Measurements from ENCODE around the gene KHNYN. TPM values are rescaled to one million over a fixed set of nuclear protein-coding genes. Genes with fewer than 3 reads are reported as not detected.

KHNYN gene
- total and polyA plus RNA-seq, 2 of the 8 experiments (the other 6 are each of a cell fraction or from before 2014, with no cell fraction given) = 7.6 to 22.3 TPM

DNA sequence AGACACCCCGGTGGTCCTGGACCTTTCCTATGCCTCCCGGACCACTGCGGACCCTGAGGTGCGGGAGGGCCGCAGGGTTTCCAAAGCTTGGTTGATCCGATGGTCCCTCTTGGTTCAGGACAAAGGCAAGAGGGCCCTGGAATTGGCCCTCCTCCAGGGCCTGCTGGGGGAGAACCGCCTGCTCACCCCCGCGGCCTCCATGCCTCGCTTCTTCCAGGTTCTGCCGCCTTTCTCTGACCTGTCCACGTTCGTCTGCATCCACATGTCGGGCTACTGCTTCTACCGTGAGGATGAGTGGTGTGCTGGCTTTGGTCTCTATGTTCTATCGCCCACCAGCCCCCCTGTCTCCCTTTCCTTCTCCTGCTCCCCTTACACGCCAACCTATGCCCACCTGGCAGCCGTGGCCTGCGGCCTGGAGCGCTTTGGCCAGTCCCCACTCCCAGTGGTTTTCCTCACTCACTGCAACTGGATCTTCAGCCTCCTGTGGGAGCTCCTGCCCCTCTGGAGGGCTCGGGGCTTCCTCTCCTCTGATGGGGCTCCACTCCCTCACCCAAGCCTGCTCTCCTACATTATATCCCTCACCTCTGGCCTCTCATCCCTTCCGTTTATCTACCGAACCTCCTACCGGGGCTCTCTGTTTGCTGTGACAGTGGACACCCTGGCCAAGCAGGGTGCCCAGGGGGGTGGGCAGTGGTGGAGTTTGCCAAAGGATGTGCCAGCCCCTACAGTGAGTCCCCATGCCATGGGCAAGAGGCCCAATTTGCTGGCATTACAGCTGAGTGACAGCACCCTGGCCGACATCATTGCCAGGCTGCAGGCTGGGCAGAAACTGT lies 14.1 kb upstream of the KHNYN start (continued):
- TF ChIP-seq, protein P1, sequence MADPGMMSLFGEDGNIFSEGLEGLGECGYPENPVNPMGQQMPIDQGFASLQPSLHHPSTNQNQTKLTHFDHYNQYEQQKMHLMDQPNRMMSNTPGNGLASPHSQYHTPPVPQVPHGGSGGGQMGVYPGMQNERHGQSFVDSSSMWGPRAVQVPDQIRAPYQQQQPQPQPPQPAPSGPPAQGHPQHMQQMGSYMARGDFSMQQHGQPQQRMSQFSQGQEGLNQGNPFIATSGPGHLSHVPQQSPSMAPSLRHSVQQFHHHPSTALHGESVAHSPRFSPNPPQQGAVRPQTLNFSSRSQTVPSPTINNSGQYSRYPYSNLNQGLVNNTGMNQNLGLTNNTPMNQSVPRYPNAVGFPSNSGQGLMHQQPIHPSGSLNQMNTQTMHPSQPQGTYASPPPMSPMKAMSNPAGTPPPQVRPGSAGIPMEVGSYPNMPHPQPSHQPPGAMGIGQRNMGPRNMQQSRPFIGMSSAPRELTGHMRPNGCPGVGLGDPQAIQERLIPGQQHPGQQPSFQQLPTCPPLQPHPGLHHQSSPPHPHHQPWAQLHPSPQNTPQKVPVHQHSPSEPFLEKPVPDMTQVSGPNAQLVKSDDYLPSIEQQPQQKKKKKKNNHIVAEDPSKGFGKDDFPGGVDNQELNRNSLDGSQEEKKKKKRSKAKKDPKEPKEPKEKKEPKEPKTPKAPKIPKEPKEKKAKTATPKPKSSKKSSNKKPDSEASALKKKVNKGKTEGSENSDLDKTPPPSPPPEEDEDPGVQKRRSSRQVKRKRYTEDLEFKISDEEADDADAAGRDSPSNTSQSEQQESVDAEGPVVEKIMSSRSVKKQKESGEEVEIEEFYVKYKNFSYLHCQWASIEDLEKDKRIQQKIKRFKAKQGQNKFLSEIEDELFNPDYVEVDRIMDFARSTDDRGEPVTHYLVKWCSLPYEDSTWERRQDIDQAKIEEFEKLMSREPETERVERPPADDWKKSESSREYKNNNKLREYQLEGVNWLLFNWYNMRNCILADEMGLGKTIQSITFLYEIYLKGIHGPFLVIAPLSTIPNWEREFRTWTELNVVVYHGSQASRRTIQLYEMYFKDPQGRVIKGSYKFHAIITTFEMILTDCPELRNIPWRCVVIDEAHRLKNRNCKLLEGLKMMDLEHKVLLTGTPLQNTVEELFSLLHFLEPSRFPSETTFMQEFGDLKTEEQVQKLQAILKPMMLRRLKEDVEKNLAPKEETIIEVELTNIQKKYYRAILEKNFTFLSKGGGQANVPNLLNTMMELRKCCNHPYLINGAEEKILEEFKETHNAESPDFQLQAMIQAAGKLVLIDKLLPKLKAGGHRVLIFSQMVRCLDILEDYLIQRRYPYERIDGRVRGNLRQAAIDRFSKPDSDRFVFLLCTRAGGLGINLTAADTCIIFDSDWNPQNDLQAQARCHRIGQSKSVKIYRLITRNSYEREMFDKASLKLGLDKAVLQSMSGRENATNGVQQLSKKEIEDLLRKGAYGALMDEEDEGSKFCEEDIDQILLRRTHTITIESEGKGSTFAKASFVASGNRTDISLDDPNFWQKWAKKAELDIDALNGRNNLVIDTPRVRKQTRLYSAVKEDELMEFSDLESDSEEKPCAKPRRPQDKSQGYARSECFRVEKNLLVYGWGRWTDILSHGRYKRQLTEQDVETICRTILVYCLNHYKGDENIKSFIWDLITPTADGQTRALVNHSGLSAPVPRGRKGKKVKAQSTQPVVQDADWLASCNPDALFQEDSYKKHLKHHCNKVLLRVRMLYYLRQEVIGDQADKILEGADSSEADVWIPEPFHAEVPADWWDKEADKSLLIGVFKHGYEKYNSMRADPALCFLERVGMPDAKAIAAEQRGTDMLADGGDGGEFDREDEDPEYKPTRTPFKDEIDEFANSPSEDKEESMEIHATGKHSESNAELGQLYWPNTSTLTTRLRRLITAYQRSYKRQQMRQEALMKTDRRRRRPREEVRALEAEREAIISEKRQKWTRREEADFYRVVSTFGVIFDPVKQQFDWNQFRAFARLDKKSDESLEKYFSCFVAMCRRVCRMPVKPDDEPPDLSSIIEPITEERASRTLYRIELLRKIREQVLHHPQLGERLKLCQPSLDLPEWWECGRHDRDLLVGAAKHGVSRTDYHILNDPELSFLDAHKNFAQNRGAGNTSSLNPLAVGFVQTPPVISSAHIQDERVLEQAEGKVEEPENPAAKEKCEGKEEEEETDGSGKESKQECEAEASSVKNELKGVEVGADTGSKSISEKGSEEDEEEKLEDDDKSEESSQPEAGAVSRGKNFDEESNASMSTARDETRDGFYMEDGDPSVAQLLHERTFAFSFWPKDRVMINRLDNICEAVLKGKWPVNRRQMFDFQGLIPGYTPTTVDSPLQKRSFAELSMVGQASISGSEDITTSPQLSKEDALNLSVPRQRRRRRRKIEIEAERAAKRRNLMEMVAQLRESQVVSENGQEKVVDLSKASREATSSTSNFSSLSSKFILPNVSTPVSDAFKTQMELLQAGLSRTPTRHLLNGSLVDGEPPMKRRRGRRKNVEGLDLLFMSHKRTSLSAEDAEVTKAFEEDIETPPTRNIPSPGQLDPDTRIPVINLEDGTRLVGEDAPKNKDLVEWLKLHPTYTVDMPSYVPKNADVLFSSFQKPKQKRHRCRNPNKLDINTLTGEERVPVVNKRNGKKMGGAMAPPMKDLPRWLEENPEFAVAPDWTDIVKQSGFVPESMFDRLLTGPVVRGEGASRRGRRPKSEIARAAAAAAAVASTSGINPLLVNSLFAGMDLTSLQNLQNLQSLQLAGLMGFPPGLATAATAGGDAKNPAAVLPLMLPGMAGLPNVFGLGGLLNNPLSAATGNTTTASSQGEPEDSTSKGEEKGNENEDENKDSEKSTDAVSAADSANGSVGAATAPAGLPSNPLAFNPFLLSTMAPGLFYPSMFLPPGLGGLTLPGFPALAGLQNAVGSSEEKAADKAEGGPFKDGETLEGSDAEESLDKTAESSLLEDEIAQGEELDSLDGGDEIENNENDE (IDR thresholded peaks at IDR 0.05; ENCODE audit: insufficient replicate concordance, low read length) = no peak
- TF ChIP-seq, protein P2, sequence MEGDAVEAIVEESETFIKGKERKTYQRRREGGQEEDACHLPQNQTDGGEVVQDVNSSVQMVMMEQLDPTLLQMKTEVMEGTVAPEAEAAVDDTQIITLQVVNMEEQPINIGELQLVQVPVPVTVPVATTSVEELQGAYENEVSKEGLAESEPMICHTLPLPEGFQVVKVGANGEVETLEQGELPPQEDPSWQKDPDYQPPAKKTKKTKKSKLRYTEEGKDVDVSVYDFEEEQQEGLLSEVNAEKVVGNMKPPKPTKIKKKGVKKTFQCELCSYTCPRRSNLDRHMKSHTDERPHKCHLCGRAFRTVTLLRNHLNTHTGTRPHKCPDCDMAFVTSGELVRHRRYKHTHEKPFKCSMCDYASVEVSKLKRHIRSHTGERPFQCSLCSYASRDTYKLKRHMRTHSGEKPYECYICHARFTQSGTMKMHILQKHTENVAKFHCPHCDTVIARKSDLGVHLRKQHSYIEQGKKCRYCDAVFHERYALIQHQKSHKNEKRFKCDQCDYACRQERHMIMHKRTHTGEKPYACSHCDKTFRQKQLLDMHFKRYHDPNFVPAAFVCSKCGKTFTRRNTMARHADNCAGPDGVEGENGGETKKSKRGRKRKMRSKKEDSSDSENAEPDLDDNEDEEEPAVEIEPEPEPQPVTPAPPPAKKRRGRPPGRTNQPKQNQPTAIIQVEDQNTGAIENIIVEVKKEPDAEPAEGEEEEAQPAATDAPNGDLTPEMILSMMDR (IDR thresholded peaks at IDR 0.05; ENCODE audit: control extremely low read depth in 1 of 3, insufficient read depth in 1 of 3, low read depth in 1 of 3, low read length in 3 of 3) = no peak
- TF ChIP-seq RBBP5 (IDR thresholded peaks at IDR 0.05; ENCODE audit: borderline replicate concordance, low read depth, low read length) (no peak), JUND (IDR thresholded peaks at IDR 0.05; ENCODE audit: low read length) (no peak), KDM4A (IDR thresholded peaks at IDR 0.05; ENCODE audit: low read depth, low read length, severe bottlenecking) (no peak)
